DMS153 (cell line): ENCODE measurements around the gene NHEJ1.

ENCODE experiments used
- DNase-seq: peaks from one replicate; lab custom pipeline; 2025; lab: John Stamatoyannopoulos, UW

The NHEJ1 gene

GRCh38 chr2:219028996-219029828 is 131.4 kb downstream of the NHEJ1 start:
- no peak for DNase-seq

GRCh38 chr2:219028141-219028540 is 132.5 kb downstream of the NHEJ1 start:
- DNase-seq: no peak

GRCh38 chr2:219027511-219028055 is 133.0 kb downstream of the NHEJ1 start:
- no peak for DNase-seq

- DNase-seq: no peak
Observed at GRCh38 chr2:219026946-219027345, 133.7 kb downstream of the NHEJ1 start.

GRCh38 chr2:219025637-219026585 is 134.7 kb downstream of the NHEJ1 start:
- DNase-seq: no peak
